Fibroblast of mammary gland (primary cell): ENCODE data around the gene EPB41L1.

ENCODE experiments used
- DNase-seq: peaks from one replicate; pipeline ENCODE4 v3.0.0-alpha.2; 2010; ENCODE audit warnings: low read depth
- H3K4me3 ChIP-seq: 2 replicates; pipeline ENCODE4 v1.5.1; 2011; ENCODE audit warnings: low read depth, mild to moderate bottlenecking, low read length, moderate library complexity; ENCODE audit not compliant: control insufficient read depth
- CTCF ChIP-seq: conservative IDR thresholded peaks from 2 replicates; pipeline ENCODE4 v1.5.1; 2011; ENCODE audit warnings: low read depth, low read length, inconsistent platforms; ENCODE audit not compliant: control insufficient read depth, insufficient read depth

Gene EPB41L1

GRCh38 chr20:36266189-36266588 is 111.6 kb downstream of the EPB41L1 start:
- no peak for TF ChIP-seq CTCF
- no peak overlapping the region for H3K4me3 ChIP-seq
- no peak for DNase-seq

GRCh38 chr20:36267605-36268381 is 113.3 kb downstream of the EPB41L1 start:
- DNase-seq, result no peak
- H3K4me3 ChIP-seq, result no peak overlapping the region
- no peak for TF ChIP-seq CTCF

DNA sequence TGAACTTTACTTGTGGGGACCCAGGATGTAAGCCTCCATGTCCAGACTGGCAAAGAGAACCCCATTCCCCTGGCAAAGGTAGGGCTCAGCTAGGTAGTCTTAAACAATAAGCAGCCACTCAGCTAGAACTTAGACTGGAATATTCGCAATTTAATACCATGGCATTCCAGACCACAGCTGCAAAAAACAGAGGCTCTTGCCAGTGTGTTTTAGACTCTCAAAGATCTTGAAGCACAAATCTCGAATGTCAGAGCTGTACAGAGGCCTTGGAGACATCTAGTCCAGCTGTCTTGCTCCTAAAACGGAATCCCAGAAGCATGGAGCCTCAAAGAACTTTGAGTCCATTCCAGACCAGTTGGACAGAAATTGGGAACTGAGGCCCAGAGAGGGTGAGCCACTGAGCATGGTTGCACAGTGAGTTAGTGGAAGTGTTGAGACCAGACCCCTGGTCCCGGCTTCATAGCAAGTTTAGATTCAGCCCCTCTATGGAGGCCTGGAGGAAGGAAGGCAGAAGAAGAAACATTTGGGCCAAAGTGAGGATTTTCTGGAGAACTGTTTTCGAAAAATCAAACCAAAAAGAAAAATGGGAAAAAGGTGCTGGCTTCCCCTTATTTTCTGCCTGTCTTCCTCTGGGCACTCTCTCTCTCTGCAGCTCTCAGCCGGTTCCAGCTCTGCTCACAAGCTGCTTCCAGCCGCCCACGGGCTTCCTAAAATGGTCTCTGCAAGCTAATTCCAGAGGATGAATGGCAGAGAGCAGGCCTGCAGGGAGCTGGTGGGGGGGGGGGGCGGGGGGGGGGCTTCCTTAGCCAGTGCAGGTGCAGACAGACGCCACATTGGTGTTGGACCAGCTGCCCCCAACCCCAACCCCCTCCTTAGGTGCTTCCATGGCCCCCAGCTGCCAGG is 114.2 kb downstream of the EPB41L1 start:
- no peak for TF ChIP-seq CTCF
- no peak for DNase-seq
- no peak overlapping the region for H3K4me3 ChIP-seq

GRCh38 chr20:36269507-36269906 is 115.0 kb downstream of the EPB41L1 start:
- no peak overlapping the region for H3K4me3 ChIP-seq
- TF ChIP-seq CTCF, result no peak
- no peak for DNase-seq

- TF ChIP-seq CTCF, result no peak
- no peak overlapping the region for H3K4me3 ChIP-seq
- no peak for DNase-seq
Measured at GRCh38 chr20:36270744-36271638, 116.5 kb downstream of the EPB41L1 start.

GRCh38 chr20:36271639-36272546 is 117.4 kb downstream of the EPB41L1 start:
- DNase-seq, result no peak
- H3K4me3 ChIP-seq, result no peak overlapping the region
- TF ChIP-seq CTCF, result no peak
